Panc1 (cell line): ENCODE results near the gene YKT6. TPM values are rescaled to one million over a fixed set of nuclear protein-coding genes. Genes with fewer than 3 reads are reported as not detected.
A peak's percentile ranks its signal among the peaks of the same experiment; 100 is the strongest.

Source experiments
- ATAC-seq: fragments of 200-7000 bp; cut with Tn5 transposase; 2 replicates; pipeline ENCODE4 v1.9.1; 2020; ENCODE audit warnings: mild to moderate bottlenecking, moderate library complexity
- BruUV-seq: library from RNA; stranded (reverse); fragments of 400-500 nt; replicated peaks from 2 replicates; lab custom pipeline; 2021; lab: Mats Ljungman, UMichigan
- CTCF ChIA-PET: fragments of 300-600 bp; sonication (Branson Sonifier 250); formaldehyde crosslinking; loops from one replicate; lab custom pipeline; 2022; ENCODE audit warnings: antibody characterized with exemption; lab: Charles Lee
- POLR2A ChIA-PET: fragments of 300-600 bp; sonication (Branson Sonifier 250); formaldehyde crosslinking; loops from one replicate; lab custom pipeline; 2022; ENCODE audit warnings: antibody characterized with exemption; lab: Charles Lee
- DNase-seq: peaks from one replicate; pipeline ENCODE4 v3.0.0-alpha.2; 2010; ENCODE audit warnings: low read depth, low spot score
- H3K27ac ChIP-seq: 2 replicates; pipeline ENCODE4 v1.5.1; 2011; ENCODE audit warnings: mild to moderate bottlenecking, low read length, inconsistent platforms
- H3K27me3 ChIP-seq: fragments of 200-500 bp; sonication (Bioruptor generic); 2 replicates; pipeline ENCODE4 v1.6.0; 2014; ENCODE audit warnings: low read length, inconsistent platforms; ENCODE audit not compliant: control insufficient read depth, insufficient read depth
- H3K36me3 ChIP-seq: fragments of 200-500 bp; sonication (Bioruptor generic); 2 replicates; pipeline ENCODE4 v1.5.1; 2014; ENCODE audit warnings: inconsistent platforms, mild to moderate bottlenecking, low read length, moderate library complexity; ENCODE audit not compliant: control insufficient read depth, insufficient read depth
- H3K4me1 ChIP-seq: 2 replicates; pipeline ENCODE4 v1.5.1; 2011; ENCODE audit warnings: inconsistent platforms, mild to moderate bottlenecking, low read length, moderate library complexity; ENCODE audit not compliant: control insufficient read depth, insufficient read depth
- H3K4me3 ChIP-seq, 2 experiments: 2 replicates each; pipeline ENCODE4 v1.5.1; 2011 to 2012; ENCODE audit warnings: low read depth in 2 of 2, low read length in 2 of 2, mild to moderate bottlenecking in 2 of 2, inconsistent platforms in 1 of 2, moderate library complexity in 1 of 2
- H3K9me3 ChIP-seq: fragments of 200-500 bp; sonication (Bioruptor generic); 2 replicates; pipeline ENCODE4 v1.5.1; 2014; ENCODE audit warnings: low read depth, mild to moderate bottlenecking, inconsistent platforms, low read length, moderate library complexity; ENCODE audit not compliant: control insufficient read depth, insufficient read depth
- POLR2AphosphoS5 ChIP-seq: IDR thresholded peaks from 2 replicates; pipeline ENCODE4 v1.6.1; 2012; ENCODE audit warnings: mild to moderate bottlenecking, low read depth, low read length, moderate library complexity
- SIN3A ChIP-seq: IDR thresholded peaks from 2 replicates; pipeline ENCODE4 v1.6.1; 2012; ENCODE audit warnings: low read depth, mild to moderate bottlenecking, low read length, moderate library complexity, borderline replicate concordance; ENCODE audit not compliant: insufficient read depth
- TCF7L2 ChIP-seq: IDR thresholded peaks from 2 replicates; pipeline ENCODE4 v1.6.1; 2011; ENCODE audit warnings: mild to moderate bottlenecking, low read depth, low read length, inconsistent platforms
- in situ Hi-C: cut with HindIII; loops from 2 replicates; pipeline ENCODE4 v1.10.0; 2016; ENCODE audit warnings: low sequenced_read_pairs, low pct_unique_long_range_greater_than_20kb
- intact Hi-C: fragments of 100-400 bp; cut with micrococcal nuclease; formaldehyde crosslinking; loops from one replicate; pipeline ENCODE4 v1.10.0; 2022; ENCODE audit not compliant: unreplicated experiment
- total RNA-seq: library from RNA; stranded (reverse); gene quantifications from one replicate; pipeline ENCODE4 v1.2.1, GENCODE V29; 2021; ENCODE audit not compliant: unreplicated experiment
- TF ChIP-seq, protein P1 (sequence below), 2 experiments: IDR thresholded peaks; 2 replicates each; pipeline ENCODE4 v1.6.1; 2011 to 2012; ENCODE audit warnings: low read depth in 2 of 2, control low read depth in 1 of 2, low read length in 1 of 2, mild to moderate bottlenecking in 1 of 2, moderate library complexity in 1 of 2; ENCODE audit not compliant: insufficient read depth in 1 of 2
- TF ChIP-seq, protein P2 (sequence below): fragments of 450-650 bp; IDR thresholded peaks from 2 replicates; pipeline ENCODE4 v1.5.1; 2017; ENCODE audit warnings: mild to moderate bottlenecking

The YKT6 gene
- total RNA-seq, 1 experiment from 2014 or later = 207 TPM

DNA sequence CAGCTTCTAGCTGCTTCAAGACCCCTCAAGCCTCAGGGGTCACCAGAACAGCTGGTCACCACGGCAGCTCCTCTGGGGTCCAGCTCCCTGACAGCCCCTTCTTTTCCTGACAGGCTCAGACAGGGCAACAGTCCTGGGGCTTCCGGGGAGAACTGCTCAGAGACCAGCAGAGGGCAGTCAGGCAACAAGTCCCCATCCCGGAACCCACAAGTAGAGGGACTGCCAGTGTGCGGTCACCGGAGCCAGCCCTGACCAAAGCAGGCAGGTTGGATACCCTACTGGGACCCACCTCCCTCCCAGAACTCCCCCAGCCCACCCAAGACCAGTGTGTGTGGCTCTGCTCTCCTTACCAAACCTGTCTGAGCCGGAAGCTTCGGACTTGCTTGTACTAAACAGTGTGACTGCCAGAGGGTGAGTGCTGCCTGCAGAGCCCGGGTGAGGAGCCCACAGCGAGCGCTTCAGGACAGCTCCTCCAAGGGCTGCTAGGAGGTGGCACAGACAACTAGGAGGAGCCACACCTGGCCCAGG, 40.3 kb downstream of the YKT6 start:
- H3K36me3 ChIP-seq = no peaks in the 10 kb centered on the region
- no peaks in the 10 kb centered on the region for H3K27me3 ChIP-seq
- in situ Hi-C loops = no loop called here
- ChIA-PET POLR2A (no interaction called here), CTCF (interaction anchor here (0.6 to 1.3 kb wide), 12 partner anchors 10 to 324 kb away, joined by 3 to 13 read pairs (median 3); no protein-coding TSS in a partner anchor)
- no peaks in the 10 kb centered on the region for H3K9me3 ChIP-seq
- H3K4me1 ChIP-seq = 0 out of 2 replicates have a peak, but pooled peaks cover 3% of the 10 kb centered on the region
- peak; percentile 64 for DNase-seq
- H3K4me3 ChIP-seq = peak overlapping the region; percentile 13 to 57; a peak in 2 of 4 replicates
- intact Hi-C loops = loop anchor here (1.0 to 10.0 kb wide), 3 partner anchors 66 to 324 kb away; no protein-coding TSS in a partner anchor
- TF ChIP-seq SIN3A (no peak), POLR2AphosphoS5 (no peak), TCF7L2 (no peak)
- TF ChIP-seq, protein P1, sequence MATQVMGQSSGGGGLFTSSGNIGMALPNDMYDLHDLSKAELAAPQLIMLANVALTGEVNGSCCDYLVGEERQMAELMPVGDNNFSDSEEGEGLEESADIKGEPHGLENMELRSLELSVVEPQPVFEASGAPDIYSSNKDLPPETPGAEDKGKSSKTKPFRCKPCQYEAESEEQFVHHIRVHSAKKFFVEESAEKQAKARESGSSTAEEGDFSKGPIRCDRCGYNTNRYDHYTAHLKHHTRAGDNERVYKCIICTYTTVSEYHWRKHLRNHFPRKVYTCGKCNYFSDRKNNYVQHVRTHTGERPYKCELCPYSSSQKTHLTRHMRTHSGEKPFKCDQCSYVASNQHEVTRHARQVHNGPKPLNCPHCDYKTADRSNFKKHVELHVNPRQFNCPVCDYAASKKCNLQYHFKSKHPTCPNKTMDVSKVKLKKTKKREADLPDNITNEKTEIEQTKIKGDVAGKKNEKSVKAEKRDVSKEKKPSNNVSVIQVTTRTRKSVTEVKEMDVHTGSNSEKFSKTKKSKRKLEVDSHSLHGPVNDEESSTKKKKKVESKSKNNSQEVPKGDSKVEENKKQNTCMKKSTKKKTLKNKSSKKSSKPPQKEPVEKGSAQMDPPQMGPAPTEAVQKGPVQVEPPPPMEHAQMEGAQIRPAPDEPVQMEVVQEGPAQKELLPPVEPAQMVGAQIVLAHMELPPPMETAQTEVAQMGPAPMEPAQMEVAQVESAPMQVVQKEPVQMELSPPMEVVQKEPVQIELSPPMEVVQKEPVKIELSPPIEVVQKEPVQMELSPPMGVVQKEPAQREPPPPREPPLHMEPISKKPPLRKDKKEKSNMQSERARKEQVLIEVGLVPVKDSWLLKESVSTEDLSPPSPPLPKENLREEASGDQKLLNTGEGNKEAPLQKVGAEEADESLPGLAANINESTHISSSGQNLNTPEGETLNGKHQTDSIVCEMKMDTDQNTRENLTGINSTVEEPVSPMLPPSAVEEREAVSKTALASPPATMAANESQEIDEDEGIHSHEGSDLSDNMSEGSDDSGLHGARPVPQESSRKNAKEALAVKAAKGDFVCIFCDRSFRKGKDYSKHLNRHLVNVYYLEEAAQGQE (IDR thresholded peaks at IDR 0.05; ENCODE audit: insufficient read depth in 1 of 2, low read depth in 2 of 2, low read length in 1 of 2) = no peak
- TF ChIP-seq, protein P2, sequence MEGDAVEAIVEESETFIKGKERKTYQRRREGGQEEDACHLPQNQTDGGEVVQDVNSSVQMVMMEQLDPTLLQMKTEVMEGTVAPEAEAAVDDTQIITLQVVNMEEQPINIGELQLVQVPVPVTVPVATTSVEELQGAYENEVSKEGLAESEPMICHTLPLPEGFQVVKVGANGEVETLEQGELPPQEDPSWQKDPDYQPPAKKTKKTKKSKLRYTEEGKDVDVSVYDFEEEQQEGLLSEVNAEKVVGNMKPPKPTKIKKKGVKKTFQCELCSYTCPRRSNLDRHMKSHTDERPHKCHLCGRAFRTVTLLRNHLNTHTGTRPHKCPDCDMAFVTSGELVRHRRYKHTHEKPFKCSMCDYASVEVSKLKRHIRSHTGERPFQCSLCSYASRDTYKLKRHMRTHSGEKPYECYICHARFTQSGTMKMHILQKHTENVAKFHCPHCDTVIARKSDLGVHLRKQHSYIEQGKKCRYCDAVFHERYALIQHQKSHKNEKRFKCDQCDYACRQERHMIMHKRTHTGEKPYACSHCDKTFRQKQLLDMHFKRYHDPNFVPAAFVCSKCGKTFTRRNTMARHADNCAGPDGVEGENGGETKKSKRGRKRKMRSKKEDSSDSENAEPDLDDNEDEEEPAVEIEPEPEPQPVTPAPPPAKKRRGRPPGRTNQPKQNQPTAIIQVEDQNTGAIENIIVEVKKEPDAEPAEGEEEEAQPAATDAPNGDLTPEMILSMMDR = peak; percentile 97
- no TSS peak for BruUV-seq
- ATAC-seq = peak; percentile 96
- H3K27ac ChIP-seq = no peak overlapping the region

DNA sequence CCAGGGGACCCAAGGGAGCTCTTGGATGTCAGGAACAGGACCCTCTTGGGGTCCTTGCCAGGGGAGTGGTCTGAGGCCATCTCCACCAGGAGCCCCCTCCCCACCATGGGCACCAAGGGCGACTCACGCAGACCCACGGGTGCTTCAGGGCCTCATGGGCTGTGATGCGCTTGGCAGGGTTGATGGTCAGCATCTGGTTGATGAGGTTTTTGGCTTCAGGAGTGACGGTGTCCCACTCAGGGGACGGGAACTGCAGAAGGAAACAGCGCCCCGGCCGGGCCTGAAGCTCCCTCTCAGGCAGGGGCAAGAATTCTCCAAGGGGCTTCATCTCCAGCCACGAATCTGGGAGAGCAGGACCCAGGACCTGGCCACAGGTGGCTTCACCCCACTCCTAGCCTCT, 41.3 kb downstream of the YKT6 start:
- H3K4me1 ChIP-seq = 0 out of 2 replicates have a peak, but pooled peaks cover 3% of the 10 kb centered on the region
- no peak for ATAC-seq
- intact Hi-C loops (loop anchor here (5.0 to 10.0 kb wide), 2 partner anchors 65 to 323 kb away; no protein-coding TSS in a partner anchor), in situ Hi-C loops (no loop called here)
- no peak for DNase-seq
- TF ChIP-seq, protein P2 = no peak
- TF ChIP-seq, protein P1 (IDR thresholded peaks at IDR 0.05; ENCODE audit: insufficient read depth in 1 of 2, low read depth in 2 of 2, low read length in 1 of 2) = no peak
- TF ChIP-seq TCF7L2 (no peak), SIN3A (no peak), POLR2AphosphoS5 (no peak)
- H3K4me3 ChIP-seq = no peak overlapping the region
- H3K36me3 ChIP-seq = no peaks in the 10 kb centered on the region
- ChIA-PET CTCF (no interaction called here), POLR2A (no interaction called here)
- no peaks in the 10 kb centered on the region for H3K27me3 ChIP-seq
- no peaks in the 10 kb centered on the region for H3K9me3 ChIP-seq
- BruUV-seq = no TSS peak
- H3K27ac ChIP-seq = no peak overlapping the region
